Trophoblast cell (in vitro differentiated cells and primary cell): ENCODE results near the gene GUCY1A1.

Source experiments
- DNase-seq, 2 donors: peaks; one replicate each; pipeline ENCODE4 v3.0.0-alpha.2; 2016
- H2AFZ ChIP-seq: 2 replicates; pipeline ENCODE4 v1.6.1; 2013; ENCODE audit warnings: low read length, moderate library complexity, mild to moderate bottlenecking; ENCODE audit not compliant: insufficient read depth, poor library complexity
- H2AK5ac ChIP-seq: 2 replicates; pipeline ENCODE4 v1.6.1; 2013; ENCODE audit warnings: mild to moderate bottlenecking, low read length
- H2BK120ac ChIP-seq: 2 replicates; pipeline ENCODE4 v1.6.1; 2013; ENCODE audit warnings: low read length, mild to moderate bottlenecking, moderate library complexity; ENCODE audit not compliant: insufficient read depth, poor library complexity
- H2BK12ac ChIP-seq: 2 replicates; pipeline ENCODE4 v1.6.1; 2013; ENCODE audit warnings: mild to moderate bottlenecking, low read length, moderate library complexity
- H2BK5ac ChIP-seq: 2 replicates; pipeline ENCODE4 v1.6.1; 2013; ENCODE audit warnings: low read length, low read depth, moderate library complexity, mild to moderate bottlenecking; ENCODE audit not compliant: poor library complexity
- H3K14ac ChIP-seq: 2 replicates; pipeline ENCODE4 v1.6.1; 2013; ENCODE audit warnings: mild to moderate bottlenecking, low read length
- H3K18ac ChIP-seq: 2 replicates; pipeline ENCODE4 v1.6.1; 2013; ENCODE audit warnings: mild to moderate bottlenecking, low read length
- H3K23ac ChIP-seq: 2 replicates; pipeline ENCODE4 v1.6.1; 2013; ENCODE audit warnings: low read length
- H3K27ac ChIP-seq: 2 replicates; pipeline ENCODE4 v1.5.1; 2013; ENCODE audit warnings: low read depth, mild to moderate bottlenecking, inconsistent platforms, low read length, moderate library complexity
- H3K27me3 ChIP-seq: 2 replicates; pipeline ENCODE4 v1.6.1; 2013; ENCODE audit warnings: inconsistent platforms, mild to moderate bottlenecking, low read length, moderate library complexity; ENCODE audit not compliant: insufficient read depth
- H3K36me3 ChIP-seq, 2 experiments: 1 replicate in 1 of 2; 2 replicates in 1 of 2; pipeline ENCODE4 v1.6.1; 2013; ENCODE audit warnings: low read length in 2 of 2, mild to moderate bottlenecking in 2 of 2, moderate library complexity in 1 of 2; ENCODE audit not compliant: insufficient read depth in 2 of 2, control insufficient read depth in 1 of 2
- H3K4ac ChIP-seq: 2 replicates; pipeline ENCODE4 v1.6.1; 2013; ENCODE audit warnings: low read depth, mild to moderate bottlenecking, low read length, moderate library complexity
- H3K4me1 ChIP-seq, 2 experiments: 1 replicate in 1 of 2; 2 replicates in 1 of 2; pipeline ENCODE4 v1.6.1; 2013; ENCODE audit warnings: low read length in 2 of 2, mild to moderate bottlenecking in 2 of 2, moderate library complexity in 1 of 2; ENCODE audit not compliant: insufficient read depth in 2 of 2, control insufficient read depth in 1 of 2
- H3K4me2 ChIP-seq: 2 replicates; pipeline ENCODE4 v1.6.1; 2013; ENCODE audit warnings: inconsistent platforms, mild to moderate bottlenecking, low read length, moderate library complexity
- H3K4me3 ChIP-seq: 2 replicates; pipeline ENCODE4 v1.5.1; 2013; ENCODE audit warnings: mild to moderate bottlenecking, low read depth, low read length, inconsistent platforms
- H3K79me1 ChIP-seq: one replicate; pipeline ENCODE4 v1.6.1; 2013; ENCODE audit warnings: low read length
- H3K79me2 ChIP-seq: 2 replicates; pipeline ENCODE4 v1.6.1; 2013; ENCODE audit warnings: low read length, mild to moderate bottlenecking; ENCODE audit not compliant: control insufficient read depth, insufficient read depth, poor library complexity
- H3K9ac ChIP-seq: 2 replicates; pipeline ENCODE4 v1.6.1; 2013; ENCODE audit warnings: mild to moderate bottlenecking, low read length
- H3K9me3 ChIP-seq: 2 replicates; pipeline ENCODE4 v1.6.1; 2013; ENCODE audit warnings: low read depth, mild to moderate bottlenecking, control low read depth, inconsistent platforms, low read length; ENCODE audit not compliant: insufficient read depth
- H4K12ac ChIP-seq: 2 replicates; pipeline ENCODE4 v1.6.1; 2013; ENCODE audit warnings: low read depth, mild to moderate bottlenecking, low read length, moderate library complexity
- H4K8ac ChIP-seq: 2 replicates; pipeline ENCODE4 v1.6.1; 2013; ENCODE audit warnings: low read depth, mild to moderate bottlenecking, low read length, moderate library complexity
- H4K91ac ChIP-seq: one replicate; pipeline ENCODE4 v1.6.1; 2013; ENCODE audit warnings: low read depth, mild to moderate bottlenecking, low read length, moderate library complexity
- WGBS: extraction: QIAGEN DNeasy Blood & Tissue Kit; methylation state at CpG from one replicate; pipeline ENCODE4 v1.1.7; 2013; ENCODE audit warnings: missing lambda C conversion rate; ENCODE audit not compliant: insufficient read length, insufficient coverage; ENCODE audit errors: extremely low coverage; 5-methylcytosine and 5-hydroxymethylcytosine counted together

The GUCY1A1 gene

GRCh38 chr4:155632310-155632840 lies 34.3 kb upstream of the GUCY1A1 start:
- no peak overlapping the region for H3K4me2 ChIP-seq
- H4K91ac ChIP-seq: no peak overlapping the region
- H4K12ac ChIP-seq: no peak overlapping the region
- no peak overlapping the region for H2AFZ ChIP-seq
- H3K9me3 ChIP-seq: no peaks in the 10 kb centered on the region
- H3K27me3 ChIP-seq: no peaks in the 10 kb centered on the region
- H3K4me1 ChIP-seq: peaks cover 0 to 2% of the 10 kb centered on the region in 2 experiments
- no peak overlapping the region for H3K14ac ChIP-seq
- H3K79me2 ChIP-seq: no peaks in the 10 kb centered on the region
- DNase-seq: no peak
- H3K18ac ChIP-seq: no peak overlapping the region
- H3K79me1 ChIP-seq: peaks cover 1% of the 10 kb centered on the region
- no peak overlapping the region for H2BK12ac ChIP-seq
- WGBS: no CpG with 5 or more reads among the region's 4 CpGs
- H3K27ac ChIP-seq: no peak overlapping the region
- H3K9ac ChIP-seq: no peak overlapping the region
- no peak overlapping the region for H2BK5ac ChIP-seq
- no peak overlapping the region for H3K23ac ChIP-seq
- H2AK5ac ChIP-seq: no peak overlapping the region
- no peak overlapping the region for H2BK120ac ChIP-seq
- no peaks in the 10 kb centered on the region for H3K36me3 ChIP-seq
- H4K8ac ChIP-seq: no peak overlapping the region
- no peak overlapping the region for H3K4me3 ChIP-seq
- H3K4ac ChIP-seq: no peak overlapping the region

- no peak overlapping the region for H2AK5ac ChIP-seq
- H3K4me1 ChIP-seq: no peaks in the 10 kb centered on the region
- no peak overlapping the region for H4K8ac ChIP-seq
- no peaks in the 10 kb centered on the region for H3K79me2 ChIP-seq
- no peak for DNase-seq
- no peaks in the 10 kb centered on the region for H3K36me3 ChIP-seq
- H3K4me3 ChIP-seq: no peak overlapping the region
- WGBS: no CpG with 5 or more reads among the region's 5 CpGs
- no peak overlapping the region for H2BK120ac ChIP-seq
- H3K4me2 ChIP-seq: no peak overlapping the region
- no peak overlapping the region for H2BK12ac ChIP-seq
- H2AFZ ChIP-seq: no peak overlapping the region
- no peak overlapping the region for H3K4ac ChIP-seq
- H3K27ac ChIP-seq: no peak overlapping the region
- H4K91ac ChIP-seq: no peak overlapping the region
- no peak overlapping the region for H3K14ac ChIP-seq
- no peak overlapping the region for H3K23ac ChIP-seq
- no peak overlapping the region for H2BK5ac ChIP-seq
- no peak overlapping the region for H3K9ac ChIP-seq
- no peaks in the 10 kb centered on the region for H3K9me3 ChIP-seq
- H3K18ac ChIP-seq: no peak overlapping the region
- H3K79me1 ChIP-seq: peaks cover 2% of the 10 kb centered on the region
- no peak overlapping the region for H4K12ac ChIP-seq
- no peaks in the 10 kb centered on the region for H3K27me3 ChIP-seq
These were observed 28.3 kb upstream of the GUCY1A1 start for GRCh38 chr4:155638195-155638965.

- no CpG with 5 or more reads among the region's 3 CpGs for WGBS
- H3K4me1 ChIP-seq: no peaks in the 10 kb centered on the region
- H4K91ac ChIP-seq: no peak overlapping the region
These were observed 26.7 kb upstream of the GUCY1A1 start for GRCh38 chr4:155639704-155640523.

GRCh38 chr4:155640751-155641150 lies 25.9 kb upstream of the GUCY1A1 start:
- no peak overlapping the region for H2AK5ac ChIP-seq
- no peak overlapping the region for H3K4me2 ChIP-seq
- no peak overlapping the region for H2BK120ac ChIP-seq
- DNase-seq: no peak
- no peaks in the 10 kb centered on the region for H3K36me3 ChIP-seq
- no peaks in the 10 kb centered on the region for H3K4me1 ChIP-seq
- H4K8ac ChIP-seq: no peak overlapping the region
- H3K18ac ChIP-seq: no peak overlapping the region
- no peak overlapping the region for H2BK5ac ChIP-seq
- no peak overlapping the region for H3K4ac ChIP-seq
- H3K4me3 ChIP-seq: no peak overlapping the region
- peaks cover 2% of the 10 kb centered on the region for H3K79me1 ChIP-seq
- H3K14ac ChIP-seq: no peak overlapping the region
- H3K79me2 ChIP-seq: no peaks in the 10 kb centered on the region
- H4K12ac ChIP-seq: no peak overlapping the region
- H3K27ac ChIP-seq: no peak overlapping the region
- H4K91ac ChIP-seq: no peak overlapping the region
- H3K27me3 ChIP-seq: no peaks in the 10 kb centered on the region
- no peak overlapping the region for H2BK12ac ChIP-seq
- no CpG with 5 or more reads among the region's 2 CpGs for WGBS
- no peak overlapping the region for H3K9ac ChIP-seq
- no peak overlapping the region for H2AFZ ChIP-seq
- no peaks in the 10 kb centered on the region for H3K9me3 ChIP-seq
- no peak overlapping the region for H3K23ac ChIP-seq

More at GRCh38 chr4:155639704-155640523, 26.7 kb upstream of the GUCY1A1 start:
- Histone ChIP-seq H3K27ac (no peak overlapping the region), H2BK12ac (no peak overlapping the region), H3K9ac (no peak overlapping the region), H3K14ac (no peak overlapping the region), H4K12ac (no peak overlapping the region), H4K8ac (no peak overlapping the region), H3K4me3 (no peak overlapping the region), H3K4me2 (no peak overlapping the region), H2AK5ac (no peak overlapping the region), H3K18ac (no peak overlapping the region), H3K23ac (no peak overlapping the region), H2BK5ac (no peak overlapping the region), H3K36me3 (no peaks in the 10 kb centered on the region), H2BK120ac (no peak overlapping the region), H3K4ac (no peak overlapping the region), H3K79me1 (peaks cover 2% of the 10 kb centered on the region), H3K79me2 (no peaks in the 10 kb centered on the region), H3K27me3 (no peaks in the 10 kb centered on the region), H2AFZ (no peak overlapping the region), H3K9me3 (no peaks in the 10 kb centered on the region)
- no peak for DNase-seq
